Right renal cortex interstitium (tissue), 3 donors: Measurements from ENCODE around the gene RGPD8. TPM values are rescaled to one million over a fixed set of nuclear protein-coding genes. Genes with fewer than 3 reads are reported as not detected.

Experiments used
- DNase-seq, 3 donors: peaks; one replicate each; pipeline ENCODE4 v3.0.0-alpha.2; 2013; ENCODE audit warnings: low read depth in 3 of 3, low spot score in 2 of 3
- polyA plus RNA-seq, 3 donors: library from polyadenylated mRNA; unstranded; fragments of 120-200 nt; gene quantifications; one replicate each; pipeline ENCODE4 v1.2.1, GENCODE V29; 2013; ENCODE audit not compliant: insufficient read length in 3 of 3

The RGPD8 gene
- polyA plus RNA-seq, 3 donors: 1.9 to 4.0 (median 2.5) TPM

DNA sequence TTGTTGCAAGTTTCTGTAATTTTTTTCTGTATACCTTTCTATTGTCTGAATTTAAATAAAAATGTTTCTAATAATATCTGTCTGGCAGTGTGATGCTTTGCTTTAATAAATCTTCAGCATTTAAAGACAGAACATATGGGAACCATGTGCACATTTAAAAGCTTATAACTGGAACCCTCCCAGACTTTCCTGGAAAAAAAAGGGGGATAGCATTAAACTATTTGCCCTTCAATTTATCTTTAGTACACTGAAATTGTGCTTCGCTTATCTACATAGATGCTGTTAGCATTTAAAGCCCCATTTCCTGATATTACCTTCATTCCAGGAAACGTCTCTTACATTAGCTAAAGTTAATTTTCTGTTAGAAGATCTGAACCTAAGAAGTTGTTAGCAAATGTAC, 93.5 kb downstream of the RGPD8 start:
- no peak for DNase-seq

DNA sequence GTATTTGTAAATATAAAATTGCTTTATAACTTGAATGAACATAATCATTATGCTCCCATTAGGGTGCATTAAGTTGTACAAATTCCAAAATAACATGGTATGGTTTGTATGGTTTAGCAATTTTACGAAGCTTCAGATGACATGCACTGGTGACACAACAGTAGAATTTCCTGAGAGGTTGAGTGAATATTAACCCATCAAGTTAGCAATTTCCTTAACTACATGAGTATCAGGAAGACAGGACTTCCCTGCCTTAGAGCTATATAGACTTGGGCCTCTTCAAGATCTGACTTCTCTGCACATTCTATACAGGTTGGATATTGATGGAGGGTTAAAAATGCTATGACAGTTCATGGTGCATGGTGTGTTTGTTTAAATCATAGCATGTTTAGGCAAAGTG, 97.8 kb downstream of the RGPD8 start:
- no peak for DNase-seq

DNA sequence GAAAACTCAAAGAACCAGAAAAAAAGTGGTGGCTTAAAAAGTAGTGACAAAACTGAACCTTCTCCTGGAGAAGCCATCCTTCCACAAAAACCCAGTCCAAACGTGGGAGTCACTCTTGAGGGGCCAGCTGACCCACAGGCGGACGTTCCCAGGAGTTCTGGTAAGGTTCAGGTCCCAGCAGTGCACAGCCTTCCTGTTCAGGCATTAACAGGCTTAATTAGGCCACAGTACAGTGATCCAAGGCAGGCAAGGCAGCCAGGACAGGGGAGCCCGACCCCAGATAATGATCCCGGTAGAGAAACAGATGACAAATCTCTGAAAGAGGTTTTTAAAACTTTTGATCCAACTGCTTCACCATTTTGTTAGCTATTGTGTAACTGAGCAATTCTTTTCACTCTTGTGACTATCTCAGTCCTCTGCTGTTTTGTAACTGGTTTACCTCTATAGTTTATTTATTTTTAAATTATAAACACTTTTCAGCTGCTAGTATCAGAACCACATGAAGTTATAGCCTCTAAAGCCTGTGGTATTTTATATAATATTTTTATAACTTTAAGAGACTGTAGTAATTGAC, 101.2 kb downstream of the RGPD8 start:
- no peak for DNase-seq

DNA sequence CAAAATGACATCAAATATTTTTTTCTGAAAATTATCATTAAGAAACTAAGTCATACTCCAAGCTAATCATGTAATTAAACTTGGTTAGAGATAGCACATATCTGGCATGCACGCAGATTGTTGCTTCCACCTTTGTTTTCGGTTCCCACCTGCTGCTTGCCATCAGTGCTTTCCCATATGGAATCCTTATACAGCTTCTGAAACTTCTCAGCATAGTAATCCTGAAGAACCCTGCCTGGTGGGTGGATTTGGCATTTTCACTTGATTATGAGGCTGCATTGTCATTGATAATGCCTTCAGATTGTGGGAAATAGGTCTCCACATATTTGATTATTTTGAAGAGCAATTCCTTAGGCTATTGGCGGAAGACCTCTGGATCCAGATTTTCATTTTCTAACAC, 110.5 kb downstream of the RGPD8 start:
- DNase-seq: no peak

DNA sequence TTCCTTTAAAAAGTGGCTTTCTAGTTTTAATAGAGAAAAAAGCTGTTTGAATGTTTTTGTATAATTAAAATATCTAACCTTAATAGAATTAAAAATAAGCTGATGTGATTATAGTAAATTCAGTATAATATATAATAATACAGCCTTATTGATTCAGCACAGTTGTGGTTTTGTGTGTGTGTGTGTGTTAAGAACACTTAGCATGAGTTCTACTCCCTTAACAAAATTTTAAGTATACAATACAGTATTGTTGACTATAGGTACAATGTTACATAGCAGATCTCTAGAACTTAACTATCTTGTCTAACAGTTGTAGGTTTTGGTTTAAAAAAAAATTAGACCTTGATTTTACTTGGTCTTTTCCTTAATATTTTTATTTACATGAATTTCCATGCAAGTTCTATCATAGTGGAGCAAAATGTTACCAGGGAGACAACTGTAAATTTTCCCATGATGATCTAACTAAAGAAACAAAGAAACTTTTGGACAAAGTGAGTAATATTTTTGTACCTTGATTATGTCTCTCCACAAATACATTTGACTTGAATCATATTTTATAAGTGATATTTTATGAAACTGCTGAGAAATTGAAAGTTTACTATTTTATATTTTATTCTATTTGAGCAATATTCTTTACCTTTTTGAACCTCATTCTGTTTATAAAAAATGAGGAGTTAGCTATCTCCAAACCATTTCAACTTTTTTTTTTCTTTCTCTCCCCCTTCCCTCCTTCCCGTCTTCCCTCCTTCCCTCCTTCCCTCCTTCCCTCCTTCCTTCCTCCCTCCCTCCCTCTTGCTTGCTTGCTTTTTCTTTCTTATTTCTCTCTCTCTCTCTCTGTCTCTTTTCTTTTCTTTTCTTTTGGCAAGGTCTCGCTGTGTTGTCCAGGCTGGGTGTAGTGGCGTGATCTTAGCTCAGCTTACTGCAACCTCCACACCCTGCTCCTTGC, 111.8 kb downstream of the RGPD8 start:
- no peak for DNase-seq

Other genes starting within 250 kb of the RGPD8 start
- gene ZC3H8, start 178.6 kb downstream of the RGPD8 start, polyA plus RNA-seq: 10 to 100 TPM; 15.3 to 18.4 (median 17.5) TPM
- gene ZC3H6, start 158.0 kb downstream of the RGPD8 start, polyA plus RNA-seq: 10 to 100 TPM in 1 of 3 donors, 1 to 10 TPM in 2; 9.6 to 10.5 (median 9.7) TPM
- 10 to 100 TPM; 34.7 to 37.3 (median 36.0) TPM for gene TTL, start 48.5 kb upstream of the RGPD8 start, polyA plus RNA-seq
- 10 to 100 TPM; 24.2 to 28.8 (median 27.9) TPM for gene POLR1B, start 108.8 kb upstream of the RGPD8 start, polyA plus RNA-seq
- gene CHCHD5, start 151.0 kb upstream of the RGPD8 start, polyA plus RNA-seq: 10 to 100 TPM; 21.7 to 24.5 (median 22.0) TPM
- 10 to 100 TPM; 36.1 to 41.8 (median 40.9) TPM for gene SLC20A1, start 212.3 kb upstream of the RGPD8 start, polyA plus RNA-seq